H1 (cell line): ENCODE measurements around the gene GPR160.

Experiments
- CBX5 ChIP-seq: fragments of 300-800, 300-1000 bp; sonication (generic); IDR thresholded peaks from 2 replicates; pipeline ENCODE4 v1.7.1; 2016; ENCODE audit warnings: antibody characterized with exemption, low read length, low read depth
- CEBPB ChIP-seq: IDR thresholded peaks from 2 replicates; pipeline ENCODE4 v1.6.1; 2012; ENCODE audit warnings: low read depth, low read length
- EP300 ChIP-seq, 2 experiments: IDR thresholded peaks; 1 replicate in 1 of 2; 2 replicates in 1 of 2; pipeline ENCODE4 v1.6.1; 2011 to 2012; ENCODE audit warnings: low read depth in 2 of 2, low read length in 2 of 2, mild to moderate bottlenecking in 2 of 2, borderline replicate concordance in 1 of 2, inconsistent platforms in 1 of 2, moderate library complexity in 1 of 2
- EZH2 ChIP-seq: fragments of 200-600 bp; sonication (generic); IDR thresholded peaks from 2 replicates; pipeline ENCODE4 v1.7.1; 2012; ENCODE audit warnings: low read depth, mild to moderate bottlenecking, moderate library complexity, low read length, inconsistent platforms; ENCODE audit not compliant: severe bottlenecking
- FOSL1 ChIP-seq: IDR thresholded peaks from 2 replicates; pipeline ENCODE4 v1.6.1; 2011; ENCODE audit warnings: mild to moderate bottlenecking, low read depth, low read length, moderate library complexity; ENCODE audit not compliant: insufficient read depth
- POLR2A ChIP-seq, 2 experiments: IDR thresholded peaks; 1 replicate in 1 of 2; 2 replicates in 1 of 2; pipeline ENCODE4 v1.6.1; 2011; ENCODE audit warnings: low read depth in 2 of 2, low read length in 2 of 2, mild to moderate bottlenecking in 2 of 2; ENCODE audit errors: control extremely low read depth in 1 of 2
- RNF2 ChIP-seq: fragments of 200-900, 300-1000 bp; sonication (generic); IDR thresholded peaks from 2 replicates; pipeline ENCODE4 v1.7.1; 2016; ENCODE audit warnings: borderline replicate concordance, low read depth, mild to moderate bottlenecking, antibody characterized with exemption, low read length; ENCODE audit not compliant: poor library complexity, severe bottlenecking; ENCODE audit errors: missing control alignments
- TAF1 ChIP-seq: IDR thresholded peaks from 2 replicates; pipeline ENCODE4 v1.6.1; 2011; ENCODE audit warnings: mild to moderate bottlenecking, low read depth, low read length
- YY1 ChIP-seq: IDR thresholded peaks from 2 replicates; pipeline ENCODE4 v1.6.1; 2011; ENCODE audit warnings: low read depth, mild to moderate bottlenecking, low read length
- TF ChIP-seq, protein P1 (sequence below): IDR thresholded peaks from 2 replicates; pipeline ENCODE4 v1.6.1; 2012; ENCODE audit warnings: low read length, inconsistent platforms
- TF ChIP-seq, protein P2 (sequence below), 3 experiments: IDR thresholded peaks; 1 replicate in 2 of 3; 2 replicates in 1 of 3; pipeline versions ENCODE4 v1.5.1 to v1.6.1; 2011; ENCODE audit warnings: low read length in 3 of 3, mild to moderate bottlenecking in 3 of 3, inconsistent platforms in 2 of 3, low read depth in 1 of 3, moderate library complexity in 1 of 3; ENCODE audit not compliant: insufficient read depth in 1 of 3; ENCODE audit errors: control extremely low read depth in 1 of 3

DNA sequence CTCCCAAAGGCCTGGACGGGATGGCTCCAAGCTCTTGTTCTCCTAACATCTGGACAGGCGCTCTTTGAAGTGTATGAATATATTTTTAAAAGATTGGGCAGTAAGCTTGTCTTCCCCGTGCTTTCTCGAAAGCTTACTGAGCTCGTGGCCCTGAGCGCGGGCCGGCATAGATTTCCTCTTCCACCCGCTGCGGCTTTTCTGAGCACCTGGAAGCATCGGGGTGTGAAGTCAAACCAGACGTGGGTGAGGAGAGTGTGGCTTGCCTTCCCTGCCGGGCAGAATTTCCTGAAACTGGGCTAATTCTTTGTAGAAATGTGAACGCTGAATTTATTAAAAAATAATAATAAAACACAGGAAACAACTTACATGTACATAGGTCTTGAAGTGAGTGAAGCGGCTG lies 25.9 kb downstream of the GPR160 start:
- TF ChIP-seq EP300 (IDR thresholded peaks at IDR 0.05; ENCODE audit: borderline replicate concordance in 1 of 2, low read depth in 2 of 2, low read length in 2 of 2): no peak
- no peak for TF ChIP-seq EZH2
- no peak for TF ChIP-seq CBX5
- TF ChIP-seq TAF1: no peak
- no peak for TF ChIP-seq CEBPB
- no peak for TF ChIP-seq POLR2A (IDR thresholded peaks at IDR 0.05; ENCODE audit: control extremely low read depth in 1 of 2, low read depth in 2 of 2, low read length in 2 of 2)
- TF ChIP-seq YY1: no peak
- TF ChIP-seq, protein P1, sequence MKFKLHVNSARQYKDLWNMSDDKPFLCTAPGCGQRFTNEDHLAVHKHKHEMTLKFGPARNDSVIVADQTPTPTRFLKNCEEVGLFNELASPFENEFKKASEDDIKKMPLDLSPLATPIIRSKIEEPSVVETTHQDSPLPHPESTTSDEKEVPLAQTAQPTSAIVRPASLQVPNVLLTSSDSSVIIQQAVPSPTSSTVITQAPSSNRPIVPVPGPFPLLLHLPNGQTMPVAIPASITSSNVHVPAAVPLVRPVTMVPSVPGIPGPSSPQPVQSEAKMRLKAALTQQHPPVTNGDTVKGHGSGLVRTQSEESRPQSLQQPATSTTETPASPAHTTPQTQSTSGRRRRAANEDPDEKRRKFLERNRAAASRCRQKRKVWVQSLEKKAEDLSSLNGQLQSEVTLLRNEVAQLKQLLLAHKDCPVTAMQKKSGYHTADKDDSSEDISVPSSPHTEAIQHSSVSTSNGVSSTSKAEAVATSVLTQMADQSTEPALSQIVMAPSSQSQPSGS: no peak
- TF ChIP-seq FOSL1: no peak
- TF ChIP-seq, protein P2, sequence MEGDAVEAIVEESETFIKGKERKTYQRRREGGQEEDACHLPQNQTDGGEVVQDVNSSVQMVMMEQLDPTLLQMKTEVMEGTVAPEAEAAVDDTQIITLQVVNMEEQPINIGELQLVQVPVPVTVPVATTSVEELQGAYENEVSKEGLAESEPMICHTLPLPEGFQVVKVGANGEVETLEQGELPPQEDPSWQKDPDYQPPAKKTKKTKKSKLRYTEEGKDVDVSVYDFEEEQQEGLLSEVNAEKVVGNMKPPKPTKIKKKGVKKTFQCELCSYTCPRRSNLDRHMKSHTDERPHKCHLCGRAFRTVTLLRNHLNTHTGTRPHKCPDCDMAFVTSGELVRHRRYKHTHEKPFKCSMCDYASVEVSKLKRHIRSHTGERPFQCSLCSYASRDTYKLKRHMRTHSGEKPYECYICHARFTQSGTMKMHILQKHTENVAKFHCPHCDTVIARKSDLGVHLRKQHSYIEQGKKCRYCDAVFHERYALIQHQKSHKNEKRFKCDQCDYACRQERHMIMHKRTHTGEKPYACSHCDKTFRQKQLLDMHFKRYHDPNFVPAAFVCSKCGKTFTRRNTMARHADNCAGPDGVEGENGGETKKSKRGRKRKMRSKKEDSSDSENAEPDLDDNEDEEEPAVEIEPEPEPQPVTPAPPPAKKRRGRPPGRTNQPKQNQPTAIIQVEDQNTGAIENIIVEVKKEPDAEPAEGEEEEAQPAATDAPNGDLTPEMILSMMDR (IDR thresholded peaks at IDR 0.05; ENCODE audit: control extremely low read depth in 1 of 3, insufficient read depth in 1 of 3, low read depth in 1 of 3, low read length in 3 of 3): no peak
- TF ChIP-seq RNF2: no peak
